Measurements from ENCODE around the gene IDE.

IDE gene

DNA sequence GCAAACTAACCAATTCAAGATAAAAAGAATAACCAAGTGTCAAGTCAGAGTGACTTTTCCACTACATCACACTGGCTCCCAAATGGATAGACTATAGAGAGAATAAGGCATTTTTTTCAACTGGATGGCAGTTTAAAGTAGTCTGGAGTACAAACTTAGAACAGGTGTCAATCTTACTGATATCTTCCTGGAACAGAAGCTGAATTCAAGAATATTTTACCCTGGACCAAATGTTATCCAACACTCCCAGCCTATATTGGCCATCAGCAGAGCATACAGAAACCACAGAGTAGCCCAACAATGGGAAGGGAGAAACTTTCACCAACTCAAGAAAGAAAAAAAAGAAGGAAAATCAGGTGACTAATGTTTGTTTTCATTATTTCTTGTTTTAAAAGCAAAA, 11.5 kb downstream of the IDE start:
- DNase-seq, result no peak

DNA sequence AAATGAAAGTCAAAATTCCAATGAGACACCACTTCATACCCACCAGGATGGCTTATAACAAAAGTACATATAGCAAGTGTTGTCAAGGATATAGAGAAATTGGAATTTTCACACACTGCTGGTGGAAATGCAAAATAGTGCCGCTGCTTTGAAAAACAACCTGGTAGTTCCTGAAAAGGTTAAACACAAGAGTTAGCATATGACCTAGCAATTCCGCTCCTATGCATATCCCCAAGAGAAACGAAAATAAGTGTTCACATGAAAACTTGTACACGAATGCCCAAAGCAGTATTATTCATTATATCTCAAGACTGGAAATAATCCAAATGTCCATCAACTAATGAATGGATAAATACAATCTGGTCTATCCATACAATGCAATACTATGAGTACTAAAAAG, 14.8 kb downstream of the IDE start:
- DNase-seq, result no peak

DNA sequence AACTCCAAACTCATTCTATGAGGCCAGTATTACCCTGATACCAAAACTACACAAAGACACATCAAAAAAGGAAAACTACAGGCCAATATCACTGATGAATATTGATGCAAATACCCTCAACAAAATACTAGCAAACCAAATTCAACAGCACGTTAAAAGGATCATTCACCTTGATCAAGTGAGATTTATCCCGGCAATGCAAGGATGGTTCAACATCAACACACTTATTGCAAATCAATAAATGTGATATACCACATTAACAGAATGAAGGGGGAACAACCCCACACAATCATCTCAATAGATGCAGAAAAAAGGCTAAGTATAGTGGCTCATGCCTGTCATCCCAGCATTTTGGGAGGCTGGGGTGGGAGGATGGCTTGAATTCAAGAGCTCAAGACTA, 19.9 kb downstream of the IDE start:
- no peak for DNase-seq

DNA sequence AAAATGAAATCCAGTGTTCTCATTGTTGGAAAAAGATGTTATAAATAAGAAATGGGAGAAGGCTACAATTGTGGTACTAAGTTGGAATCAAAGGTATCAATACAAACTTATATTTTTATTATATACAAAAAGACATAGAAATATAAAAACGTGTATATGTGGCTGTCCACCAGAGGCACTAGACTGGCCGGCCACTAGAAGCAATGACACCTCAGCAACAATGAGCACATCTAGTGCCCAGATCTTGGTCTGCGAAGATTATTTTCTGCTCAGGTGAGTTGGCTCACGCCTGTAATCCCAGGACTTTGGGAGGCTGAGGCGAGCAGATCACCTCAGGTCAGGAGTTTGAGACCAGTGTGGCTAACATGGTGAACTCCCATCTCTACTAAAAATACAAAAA, 21.6 kb downstream of the IDE start:
- no peak for DNase-seq

DNA sequence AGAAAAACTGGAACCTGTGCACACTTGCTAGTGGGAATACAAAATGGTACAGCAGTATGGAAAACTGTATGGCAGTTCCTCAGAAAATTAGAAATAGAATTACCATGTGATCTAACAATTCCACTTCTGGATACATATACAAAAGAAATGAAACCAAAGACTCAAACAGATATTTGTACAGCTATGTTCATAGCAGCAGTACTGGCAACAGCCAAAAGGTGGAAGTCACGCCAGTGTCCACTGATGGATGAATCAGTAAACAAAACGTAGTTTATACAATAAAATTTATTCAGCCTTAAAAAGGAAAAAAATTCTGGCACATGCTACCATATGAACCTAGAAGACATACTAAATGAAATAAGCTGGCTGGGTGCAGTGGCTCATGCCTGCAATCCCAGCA, 23.0 kb downstream of the IDE start:
- no peak for DNase-seq

DNA sequence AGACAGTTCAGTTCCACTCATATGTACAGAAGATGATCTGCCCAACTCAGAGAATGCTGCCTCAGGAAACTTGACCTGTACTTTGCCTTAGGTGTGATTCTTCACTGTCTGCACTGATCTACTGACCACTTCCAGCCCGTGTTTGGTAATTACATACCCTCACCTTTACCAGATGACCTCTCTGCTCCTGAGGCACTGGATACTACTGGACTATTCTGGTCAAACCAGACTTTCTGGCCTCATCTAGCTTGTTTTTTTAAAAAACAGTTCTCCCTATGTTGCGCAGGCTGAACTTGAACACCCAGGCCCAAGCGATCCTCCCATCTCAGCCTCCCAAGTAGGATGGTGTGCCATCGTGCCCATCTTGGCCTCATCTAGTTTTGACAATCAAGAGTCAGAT, 26.2 kb downstream of the IDE start:
- no peak for DNase-seq

DNA sequence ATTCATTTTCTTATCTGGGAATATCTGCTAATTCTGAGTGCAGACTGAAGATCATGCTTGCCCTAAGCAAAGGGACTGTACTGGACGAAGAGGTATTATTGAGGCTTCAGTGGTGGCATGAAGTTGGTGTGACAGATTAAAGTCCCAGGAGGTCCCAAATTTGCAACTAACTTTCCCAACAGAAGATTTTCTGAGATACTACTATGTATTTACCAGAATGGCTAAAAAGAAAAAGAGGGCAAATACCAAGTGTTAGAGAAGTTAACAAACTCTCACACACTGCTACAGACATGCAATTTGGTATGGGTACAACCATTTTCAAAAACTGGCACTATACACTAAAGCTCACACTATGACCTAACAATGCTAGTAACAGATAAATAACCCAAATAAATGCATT, 28.3 kb downstream of the IDE start:
- DNase-seq, result no peak

DNA sequence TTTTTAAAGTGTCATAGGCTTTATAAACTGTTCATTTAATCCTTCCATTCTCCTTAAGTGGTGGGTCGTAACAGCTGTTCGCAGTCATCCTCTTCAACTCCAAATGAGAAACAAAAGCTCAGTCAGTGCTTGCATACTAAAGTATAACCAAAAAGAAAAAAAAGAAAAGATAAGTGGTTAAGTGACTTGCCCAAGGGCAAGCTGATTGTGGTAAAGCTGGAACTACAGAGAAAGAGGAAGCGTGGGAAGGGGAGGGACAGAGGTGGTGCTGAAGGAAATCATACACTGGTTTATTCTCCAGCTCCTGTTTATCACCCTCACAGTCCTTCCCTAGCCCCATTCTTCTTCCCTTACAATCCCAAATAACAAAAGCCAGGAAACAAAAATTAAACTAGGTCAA, 29.6 kb downstream of the IDE start:
- no peak for DNase-seq

DNA sequence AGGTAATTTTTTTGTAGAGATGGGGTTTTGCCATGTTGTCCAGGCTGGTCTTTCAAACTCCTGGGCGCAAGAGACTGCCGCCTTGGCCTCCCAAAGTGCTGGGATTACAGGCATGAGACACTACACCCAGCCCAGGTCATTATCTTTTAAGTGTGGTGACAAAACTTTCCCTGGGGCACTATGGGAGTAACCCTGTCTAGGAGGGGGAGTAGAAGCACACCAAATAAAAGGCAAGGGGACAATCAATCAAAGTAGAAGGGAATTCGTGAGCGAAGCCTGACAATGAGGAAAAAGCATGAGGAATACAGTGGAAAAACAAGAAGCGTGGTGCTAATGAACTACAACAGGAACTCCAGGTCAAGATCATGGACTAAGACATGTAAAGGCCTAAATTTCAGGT, 31.4 kb downstream of the IDE start:
- no peak for DNase-seq

DNA sequence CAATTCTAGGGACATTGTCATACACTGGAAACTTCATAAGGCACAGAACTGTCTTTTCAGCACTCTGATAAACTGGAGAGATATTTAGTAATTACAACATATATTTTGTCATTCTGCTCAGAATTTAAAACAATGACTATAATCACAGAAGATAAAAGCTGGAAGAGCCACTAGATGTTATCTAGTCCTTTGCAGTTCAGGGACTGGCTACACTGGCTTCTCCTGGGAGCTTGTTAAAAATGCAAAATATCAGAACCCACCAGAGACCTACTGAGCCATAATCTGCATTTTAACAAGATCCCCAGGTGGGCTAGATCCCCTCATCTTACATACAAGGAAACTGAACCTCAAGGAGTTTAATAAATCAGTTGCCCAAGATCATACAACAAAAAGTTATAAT, 32.3 kb downstream of the IDE start:
- DNase-seq, result no peak

DNA sequence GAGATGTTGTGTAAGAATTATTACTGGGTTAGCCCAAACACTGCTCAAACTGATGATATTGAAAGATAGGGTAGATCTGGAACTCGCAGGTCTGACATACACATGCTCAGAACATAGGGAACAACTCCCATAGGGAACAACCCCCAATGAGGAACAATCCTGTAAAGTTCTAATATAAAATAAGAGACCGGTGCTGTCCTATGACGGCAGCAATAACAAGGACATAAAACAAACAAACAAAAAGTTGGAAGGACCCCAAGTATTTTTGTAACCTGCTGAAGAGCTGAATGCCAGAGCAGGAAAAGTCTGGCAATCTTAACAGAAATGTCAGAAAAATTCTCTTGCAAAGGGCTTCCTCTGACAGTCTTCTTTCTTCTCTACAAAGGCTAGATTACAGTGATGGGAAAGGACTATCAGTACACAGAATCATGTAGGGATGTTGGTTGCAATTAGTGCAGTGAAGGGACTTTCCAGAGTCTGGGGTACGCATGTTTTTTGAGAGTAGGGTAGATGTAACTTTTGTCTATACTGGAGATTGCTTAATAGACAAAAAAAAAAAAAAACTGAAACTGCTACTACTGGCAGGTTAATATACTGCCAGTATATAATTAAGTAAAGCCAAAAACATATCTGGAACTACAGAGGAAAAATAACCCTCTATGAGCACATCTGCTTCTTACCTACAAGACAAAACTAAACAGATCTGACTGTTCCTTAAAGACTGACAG, 35.5 kb downstream of the IDE start:
- no peak for DNase-seq

DNA sequence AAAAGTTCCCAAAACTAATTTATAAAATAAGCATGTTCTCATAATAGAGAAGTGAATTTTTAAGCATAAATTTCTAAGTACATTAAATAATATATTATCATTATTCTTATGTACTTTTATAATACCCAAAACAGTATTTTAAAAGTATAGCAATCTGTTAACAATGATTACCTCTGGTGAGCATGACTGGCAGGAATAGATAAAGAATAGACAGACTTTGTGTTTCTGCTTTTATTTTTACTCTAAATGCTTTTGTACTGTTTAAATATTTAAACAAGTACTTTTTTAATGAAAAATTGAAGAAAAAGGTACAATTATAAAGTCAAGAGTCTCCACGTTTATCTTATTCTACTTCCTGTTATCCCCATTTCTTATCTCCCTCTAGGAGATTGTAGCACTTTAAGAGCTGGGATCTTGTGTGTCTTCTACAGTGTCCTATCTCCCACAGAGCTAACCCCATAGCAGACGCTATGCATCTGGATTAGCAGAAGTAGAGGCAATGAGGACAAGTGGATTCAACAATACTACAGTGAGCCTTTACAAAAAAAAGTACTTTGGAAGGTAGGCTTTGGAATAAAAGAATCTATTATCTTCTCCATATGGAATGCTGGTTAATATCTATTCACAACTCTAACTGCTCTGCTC, 42.9 kb downstream of the IDE start:
- DNase-seq, result no peak

DNA sequence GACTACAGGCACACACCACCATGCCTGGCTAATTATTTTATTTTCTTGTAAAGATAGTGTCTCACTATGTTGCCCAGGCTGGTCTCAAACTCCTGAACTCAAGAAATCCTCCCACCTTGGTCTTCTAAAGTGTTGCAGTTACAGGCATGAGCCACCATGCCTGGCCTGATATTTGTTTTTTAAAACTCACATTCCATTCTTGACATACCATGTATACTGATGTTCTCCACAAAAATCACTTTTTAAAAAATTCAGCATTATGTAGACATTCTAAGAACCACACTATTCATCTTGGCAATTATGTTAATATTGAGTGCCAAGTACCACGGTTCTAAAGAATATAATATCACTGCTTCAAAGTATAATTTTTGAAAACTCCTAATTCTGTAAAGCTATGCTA, 43.5 kb downstream of the IDE start:
- DNase-seq, result no peak

DNA sequence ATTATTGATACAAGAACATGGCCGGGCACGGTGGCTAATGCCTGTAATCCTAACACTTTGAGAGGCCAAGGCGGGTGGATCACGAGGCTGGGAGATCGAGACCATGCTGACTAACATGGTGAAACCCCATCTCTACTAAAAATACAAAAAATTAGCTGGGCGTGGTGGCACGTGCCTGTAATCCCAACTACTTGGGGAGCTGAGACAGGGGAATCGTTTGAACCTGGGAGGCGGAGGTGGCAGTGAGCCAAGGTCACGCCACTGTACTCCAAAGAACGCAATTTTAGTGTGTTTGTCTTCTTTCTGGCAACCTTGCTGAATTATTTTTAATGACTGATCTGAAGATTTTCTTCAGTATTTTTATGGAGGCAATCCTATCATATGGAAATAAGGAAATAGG, 46.2 kb downstream of the IDE start:
- no peak for DNase-seq

DNA sequence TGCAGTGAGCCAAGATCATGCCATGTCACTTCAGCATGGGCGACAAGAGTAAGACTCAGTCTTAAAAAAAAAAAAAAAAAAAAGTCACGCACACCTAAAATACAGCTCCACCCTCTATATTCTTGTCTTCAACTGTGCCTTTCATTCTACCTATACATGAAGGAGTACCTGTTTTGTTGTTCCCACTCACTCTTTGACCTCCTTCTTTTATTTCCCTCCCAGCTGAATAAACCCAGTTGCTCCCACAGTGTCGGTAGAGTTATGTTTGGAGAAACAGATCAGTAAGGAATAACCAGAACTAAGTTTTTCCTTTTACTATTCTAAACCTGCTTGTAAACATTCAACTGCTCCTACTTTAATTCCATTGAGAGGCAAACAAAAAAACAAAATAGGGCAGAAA, 50.3 kb downstream of the IDE start:
- no peak for DNase-seq

DNA sequence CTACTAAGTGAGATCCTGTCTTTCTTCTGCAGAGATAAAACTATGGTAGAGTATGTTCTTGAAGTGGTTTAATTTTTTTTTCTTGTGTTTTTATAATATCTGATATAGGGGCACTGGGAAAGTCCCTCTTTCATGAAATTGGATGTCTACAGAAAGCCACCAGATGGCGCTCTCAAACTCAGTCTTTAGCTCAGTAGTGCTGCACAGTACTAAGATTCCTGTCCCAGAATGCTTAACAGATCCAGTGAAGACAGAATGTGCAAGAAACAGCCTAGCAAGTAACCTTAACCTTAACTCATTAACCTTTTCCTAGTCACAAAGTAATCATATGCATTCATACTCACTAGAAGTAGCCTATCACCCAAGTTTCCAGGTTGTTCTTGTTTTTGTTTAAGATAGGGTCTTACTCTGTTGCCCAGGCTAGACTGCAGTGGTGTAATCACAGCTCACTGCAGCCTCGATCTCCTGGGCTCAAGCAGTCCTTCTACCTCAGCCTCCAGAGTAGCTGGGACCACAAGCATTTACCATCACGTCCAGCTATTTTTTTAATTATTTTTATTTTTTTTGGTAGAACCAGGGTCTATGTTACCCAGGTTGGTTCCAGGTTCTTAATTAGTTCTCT, 56.7 kb downstream of the IDE start:
- no peak for DNase-seq

DNA sequence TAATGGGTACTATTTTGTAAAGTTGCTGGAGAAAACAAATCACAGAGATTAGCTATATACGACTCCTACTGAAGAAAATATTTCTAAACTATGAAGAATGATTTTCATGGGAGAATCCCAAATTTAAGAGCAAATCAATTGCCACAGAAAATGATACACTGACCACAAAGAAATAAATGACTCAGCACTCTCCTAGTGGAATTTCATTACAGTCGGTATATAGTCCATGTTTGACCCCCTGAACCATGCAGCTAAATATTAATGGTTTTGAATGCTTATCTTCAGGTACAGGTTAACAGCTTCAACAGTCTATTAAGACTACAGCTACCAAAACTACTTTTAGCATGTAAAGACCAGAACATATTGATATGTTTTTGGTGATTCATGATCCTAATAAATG, 65.0 kb downstream of the IDE start:
- DNase-seq, result no peak

DNA sequence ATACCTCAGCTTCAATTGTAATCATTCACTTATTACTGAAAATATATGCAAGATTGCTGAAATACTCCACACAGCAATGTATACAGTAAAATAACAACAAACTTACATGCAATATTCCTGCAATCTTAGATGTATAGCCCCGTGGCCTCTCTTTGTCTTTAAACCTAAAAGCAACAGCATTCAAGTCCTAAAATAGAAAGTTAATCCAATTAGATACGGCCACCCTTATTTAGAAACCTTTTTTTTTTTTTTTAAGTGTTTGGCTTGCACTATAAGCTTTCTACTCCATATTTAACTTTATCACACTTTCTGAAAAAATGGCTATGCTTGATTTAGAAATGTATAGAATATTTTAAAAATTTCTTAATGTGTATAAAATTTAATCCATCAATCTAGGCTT, 67.6 kb downstream of the IDE start:
- DNase-seq, result no peak

DNA sequence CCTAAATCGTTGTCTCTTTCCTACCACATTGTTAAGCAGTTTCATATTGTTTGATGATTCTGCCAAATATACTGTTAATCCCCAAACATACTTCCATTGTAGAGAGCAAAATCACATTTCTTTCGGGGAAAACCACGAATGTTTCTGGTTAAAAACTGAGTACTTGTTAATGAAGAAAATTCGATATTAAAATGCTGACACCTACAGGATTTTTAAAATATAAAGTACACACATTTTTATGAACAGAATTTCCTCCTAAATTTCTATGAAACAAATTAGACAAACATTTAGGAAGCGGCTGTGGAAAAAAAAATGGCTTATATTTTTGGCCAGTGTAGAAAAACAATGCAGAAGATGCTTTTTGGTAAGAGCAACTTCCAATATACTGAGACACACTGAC, 68.8 kb downstream of the IDE start:
- DNase-seq, result no peak

DNA sequence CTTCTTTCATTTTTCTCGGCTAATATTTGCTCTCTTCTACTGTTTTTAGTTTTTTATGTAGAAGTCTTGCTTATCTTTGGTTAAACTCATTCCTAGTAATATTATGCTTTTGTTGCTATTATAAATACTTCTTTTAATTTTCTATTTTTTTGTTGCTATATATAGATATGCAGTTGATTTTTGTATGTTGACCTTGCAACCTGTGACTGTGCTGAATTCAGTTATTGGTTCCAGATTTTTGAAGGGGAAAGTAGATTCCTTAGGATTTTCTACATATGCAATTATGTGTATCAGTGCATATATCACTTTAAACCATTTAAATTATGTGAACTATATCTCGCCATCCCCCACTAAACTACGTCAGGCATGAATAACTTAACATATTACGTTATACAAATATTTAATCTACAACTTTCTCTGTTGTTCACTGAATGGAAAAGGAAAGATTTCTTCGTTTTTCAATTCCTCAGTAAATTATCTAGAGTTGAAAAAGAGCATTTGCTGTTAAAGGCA, 71.5 kb downstream of the IDE start:
- no peak for DNase-seq

DNA sequence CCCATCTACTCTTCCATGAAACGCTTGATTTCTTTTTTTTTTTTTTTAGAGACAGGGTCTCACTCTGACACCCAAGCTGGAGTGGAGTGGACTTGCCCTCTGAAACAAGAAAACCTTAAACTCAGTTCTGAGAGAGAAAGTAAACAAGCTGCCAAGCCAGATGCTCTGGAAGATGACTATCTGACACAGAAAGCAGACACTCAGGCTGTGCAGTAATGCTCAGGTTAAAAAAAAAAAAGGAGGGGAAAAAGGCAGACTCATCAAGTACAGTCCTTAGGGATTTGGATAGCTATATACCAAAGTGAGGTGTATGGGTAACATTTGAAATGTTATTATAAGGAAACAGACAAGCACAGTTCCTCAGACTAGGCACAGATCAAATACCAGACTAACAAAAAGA, 80.5 kb downstream of the IDE start:
- DNase-seq, result no peak

DNA sequence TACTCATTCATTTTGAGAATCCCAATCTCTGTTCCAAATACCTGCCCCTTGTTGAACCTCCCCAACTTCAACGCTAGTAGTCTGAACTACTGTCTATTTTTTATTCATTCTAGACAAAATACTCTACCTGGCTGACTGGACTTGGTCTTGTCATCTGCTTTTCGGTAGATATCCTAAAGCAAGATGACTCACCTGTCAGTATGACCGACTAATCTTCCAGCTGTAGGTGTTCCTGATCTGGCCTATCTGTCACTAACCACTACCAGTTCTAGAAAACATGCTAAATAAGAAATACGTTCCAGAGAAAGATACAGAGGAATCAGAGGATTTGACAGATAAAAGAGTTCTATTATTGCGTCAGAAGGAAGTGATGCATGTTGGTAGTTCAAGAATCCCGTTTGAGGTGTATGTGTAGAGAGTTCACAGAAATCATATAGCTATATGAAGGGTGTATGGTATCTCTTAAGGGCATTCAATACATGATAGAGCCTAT, 81.1 kb downstream of the IDE start:
- no peak for DNase-seq

DNA sequence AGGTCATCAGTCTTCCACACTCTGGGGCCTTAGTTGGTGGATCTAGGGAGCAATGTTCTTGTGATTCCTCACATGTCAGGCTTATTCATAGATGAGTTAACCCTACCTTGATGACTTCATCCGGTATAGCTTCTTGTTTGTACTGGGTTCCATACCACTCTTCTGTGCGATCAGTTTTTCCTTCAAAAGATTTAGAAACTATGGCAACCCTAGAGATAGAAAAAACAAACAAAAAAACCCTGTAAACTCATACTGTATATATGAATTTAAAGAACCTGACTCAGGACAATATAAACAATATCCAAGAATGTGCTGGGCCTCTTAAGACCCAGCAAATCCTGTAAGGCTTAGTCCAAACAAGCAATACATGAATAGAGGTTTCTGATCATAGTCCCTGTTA, 83.5 kb downstream of the IDE start:
- DNase-seq, result no peak

DNA sequence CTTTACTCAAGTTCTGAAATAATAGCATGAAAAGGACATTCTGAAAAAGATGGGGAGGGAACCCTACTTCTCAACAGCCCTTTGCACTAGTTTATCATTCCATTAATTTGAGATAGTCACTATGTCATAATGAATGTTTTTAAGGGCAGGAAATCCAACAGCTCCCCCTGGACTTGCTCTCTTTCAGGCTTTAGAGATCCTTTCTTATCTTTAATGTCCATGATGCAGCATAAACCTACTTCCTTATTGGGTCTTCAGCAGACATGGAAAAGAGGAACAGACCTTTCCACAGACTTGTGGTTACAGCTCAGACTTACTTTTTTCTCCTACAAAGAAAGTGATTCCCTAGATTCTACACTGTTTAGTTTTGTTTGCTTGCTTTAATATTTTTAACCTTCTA, 87.3 kb downstream of the IDE start:
- DNase-seq, result no peak
